H9 (cell line): ENCODE measurements around the gene PMEPA1. TPM values are rescaled to one million over a fixed set of nuclear protein-coding genes. Genes with fewer than 3 reads are reported as not detected.
A peak's percentile ranks its signal among the peaks of the same experiment; 100 is the strongest.

Experiments used
- DNase-seq: peaks from one replicate; pipeline ENCODE4 v3.0.0-alpha.2; 2017
- H2AFZ ChIP-seq: one replicate; pipeline ENCODE4 v1.6.1; 2013; ENCODE audit warnings: mild to moderate bottlenecking, low read length, control low read depth, moderate library complexity
- H2AK5ac ChIP-seq: 2 replicates; pipeline ENCODE4 v1.6.1; 2013; ENCODE audit warnings: low read length, control low read depth, mixed read lengths; ENCODE audit not compliant: insufficient read length
- H2BK120ac ChIP-seq: one replicate; pipeline ENCODE4 v1.6.1; 2013; ENCODE audit warnings: low read depth, mild to moderate bottlenecking, low read length, control low read depth, inconsistent platforms; ENCODE audit not compliant: poor library complexity, severe bottlenecking
- H2BK12ac ChIP-seq: 2 replicates; pipeline ENCODE4 v1.6.1; 2013; ENCODE audit warnings: low read length, control low read depth, mixed read lengths, low read depth; ENCODE audit not compliant: insufficient read length
- H2BK15ac ChIP-seq: 2 replicates; pipeline ENCODE4 v1.6.1; 2013; ENCODE audit warnings: low read depth, low read length, control low read depth
- H2BK20ac ChIP-seq: one replicate; pipeline ENCODE4 v1.6.1; 2013; ENCODE audit warnings: low read depth, mild to moderate bottlenecking, low read length, control low read depth, inconsistent platforms; ENCODE audit not compliant: poor library complexity, severe bottlenecking
- H2BK5ac ChIP-seq: 2 replicates; pipeline ENCODE4 v1.6.1; 2013; ENCODE audit warnings: low read length, control low read depth, mixed read lengths; ENCODE audit not compliant: insufficient read length
- H3K14ac ChIP-seq: 2 replicates; pipeline ENCODE4 v1.6.1; 2013; ENCODE audit warnings: low read length, control low read depth; ENCODE audit not compliant: insufficient read depth
- H3K18ac ChIP-seq: 2 replicates; pipeline ENCODE4 v1.6.1; 2013; ENCODE audit warnings: low read depth, mild to moderate bottlenecking, mixed read lengths, low read length, control low read depth; ENCODE audit not compliant: insufficient read length
- H3K23ac ChIP-seq: 2 replicates; pipeline ENCODE4 v1.6.1; 2013; ENCODE audit warnings: low read length, control low read depth, mixed read lengths, low read depth; ENCODE audit not compliant: insufficient read length
- H3K23me2 ChIP-seq: 2 replicates; pipeline ENCODE4 v1.6.1; 2013; ENCODE audit warnings: low read depth, mild to moderate bottlenecking, mixed read lengths, low read length, control low read depth; ENCODE audit not compliant: insufficient read length, poor library complexity, severe bottlenecking
- H3K27ac ChIP-seq: 2 replicates; pipeline ENCODE4 v1.5.1; 2013; ENCODE audit warnings: low read length, control low read depth, mixed read lengths, low read depth; ENCODE audit not compliant: insufficient read length
- H3K27me3 ChIP-seq: 2 replicates; pipeline ENCODE4 v1.6.1; 2013; ENCODE audit warnings: low read length, control low read depth, inconsistent platforms; ENCODE audit not compliant: insufficient read depth
- H3K4ac ChIP-seq: 2 replicates; pipeline ENCODE4 v1.6.1; 2013; ENCODE audit warnings: low read depth, mild to moderate bottlenecking, control low read depth, inconsistent platforms, low read length, moderate library complexity
- H3K4me1 ChIP-seq: 2 replicates; pipeline ENCODE4 v1.6.1; 2013; ENCODE audit warnings: low read length, control low read depth, inconsistent platforms; ENCODE audit not compliant: insufficient read depth
- H3K4me2 ChIP-seq: 2 replicates; pipeline ENCODE4 v1.6.1; 2013; ENCODE audit warnings: low read length, control low read depth, mixed read lengths; ENCODE audit not compliant: insufficient read length, insufficient read depth
- H3K56ac ChIP-seq: 2 replicates; pipeline ENCODE4 v1.6.1; 2013; ENCODE audit warnings: low read depth, mild to moderate bottlenecking, mixed read lengths, low read length, control low read depth; ENCODE audit not compliant: insufficient read length
- H3K79me1 ChIP-seq: 2 replicates; pipeline ENCODE4 v1.6.1; 2013; ENCODE audit warnings: low read depth, mild to moderate bottlenecking, moderate library complexity, low read length, control low read depth, inconsistent platforms; ENCODE audit not compliant: insufficient read depth, poor library complexity, severe bottlenecking
- H3K79me2 ChIP-seq: 2 replicates; pipeline ENCODE4 v1.6.1; 2013; ENCODE audit warnings: low read length, control low read depth, inconsistent platforms; ENCODE audit not compliant: insufficient read depth
- H3K9ac ChIP-seq: 2 replicates; pipeline ENCODE4 v1.6.1; 2013; ENCODE audit warnings: low read length, control low read depth, mixed read lengths; ENCODE audit not compliant: insufficient read length; ENCODE audit errors: extremely low read depth
- H3K9me3 ChIP-seq: one replicate; pipeline ENCODE4 v1.6.1; 2013; ENCODE audit warnings: low read depth, low read length, inconsistent platforms; ENCODE audit not compliant: control insufficient read depth
- H3T11ph ChIP-seq: one replicate; pipeline ENCODE4 v1.6.1; 2013; ENCODE audit warnings: mild to moderate bottlenecking, low read length, control low read depth, inconsistent platforms
- H4K20me1 ChIP-seq: one replicate; pipeline ENCODE4 v1.6.1; 2013; ENCODE audit not compliant: control insufficient read depth, insufficient read length, insufficient read depth
- H4K5ac ChIP-seq: 2 replicates; pipeline ENCODE4 v1.6.1; 2013; ENCODE audit warnings: low read depth, mild to moderate bottlenecking, mixed read lengths, low read length, control low read depth; ENCODE audit not compliant: insufficient read length
- H4K8ac ChIP-seq: replicated peaks from 2 replicates; pipeline ENCODE4 v1.6.1; 2013; ENCODE audit warnings: low read length, control low read depth, mixed read lengths, low read depth; ENCODE audit not compliant: insufficient read length
- H4K91ac ChIP-seq: 2 replicates; pipeline ENCODE4 v1.6.1; 2013; ENCODE audit warnings: low read depth, mild to moderate bottlenecking, moderate library complexity, mixed read lengths, low read length, control low read depth; ENCODE audit not compliant: insufficient read length
- H3K27ac Mint-ChIP-seq, 3 experiments: 2 replicates in 2 of 3; 3 replicates in 1 of 3; pipeline ENCODE4 v1.8.0; 2020 to 2021; ENCODE audit warnings: mixed read lengths in 3 of 3, mild to moderate bottlenecking in 1 of 3, moderate library complexity in 1 of 3
- H3K27me3 Mint-ChIP-seq: 2 replicates; pipeline ENCODE4 v1.8.0; 2021; ENCODE audit warnings: low read depth, mild to moderate bottlenecking, moderate library complexity, mixed read lengths
- H3K36me3 Mint-ChIP-seq, 3 experiments: 2 replicates in 2 of 3; 3 replicates in 1 of 3; pipeline ENCODE4 v1.8.0; 2020 to 2021; ENCODE audit warnings: low read depth in 3 of 3, mixed read lengths in 3 of 3; ENCODE audit not compliant: insufficient read depth in 1 of 3
- H3K4me1 Mint-ChIP-seq, 2 experiments: 2 replicates each; pipeline ENCODE4 v1.8.0; 2020; ENCODE audit warnings: mixed read lengths in 2 of 2
- H3K4me3 Mint-ChIP-seq, 2 experiments: 2 replicates in 1 of 2; 3 replicates in 1 of 2; pipeline ENCODE4 v1.8.0; 2020 to 2021; ENCODE audit warnings: mild to moderate bottlenecking in 2 of 2, mixed read lengths in 2 of 2, moderate library complexity in 1 of 2
- H3K9me3 Mint-ChIP-seq, 2 experiments: 2 replicates in 1 of 2; 3 replicates in 1 of 2; pipeline ENCODE4 v1.8.0; 2020; ENCODE audit warnings: mild to moderate bottlenecking in 2 of 2, mixed read lengths in 2 of 2, moderate library complexity in 1 of 2
- WGBS: extraction: QIAGEN DNeasy Blood & Tissue Kit; methylation state at CpG from one replicate; pipeline ENCODE4 v1.1.7; 2013; ENCODE audit warnings: missing lambda C conversion rate, low lambda C conversion rate, mixed read lengths; ENCODE audit not compliant: insufficient read length; ENCODE audit errors: extremely low coverage; 5-methylcytosine and 5-hydroxymethylcytosine counted together
- total RNA-seq: library from RNA; stranded (reverse); gene quantifications from 2 replicates; pipeline ENCODE4 v1.2.1, GENCODE V29; 2021
- TF ChIP-seq, protein P1 (sequence below): fragments of 200-600 bp; sonication (generic); conservative IDR thresholded peaks from 3 replicates; pipeline ENCODE4 v1.8.0; 2021; ENCODE audit warnings: antibody characterized with exemption, mild to moderate bottlenecking

Gene PMEPA1
- total RNA-seq, 1 experiment from 2014 or later = 34.6 TPM

DNA sequence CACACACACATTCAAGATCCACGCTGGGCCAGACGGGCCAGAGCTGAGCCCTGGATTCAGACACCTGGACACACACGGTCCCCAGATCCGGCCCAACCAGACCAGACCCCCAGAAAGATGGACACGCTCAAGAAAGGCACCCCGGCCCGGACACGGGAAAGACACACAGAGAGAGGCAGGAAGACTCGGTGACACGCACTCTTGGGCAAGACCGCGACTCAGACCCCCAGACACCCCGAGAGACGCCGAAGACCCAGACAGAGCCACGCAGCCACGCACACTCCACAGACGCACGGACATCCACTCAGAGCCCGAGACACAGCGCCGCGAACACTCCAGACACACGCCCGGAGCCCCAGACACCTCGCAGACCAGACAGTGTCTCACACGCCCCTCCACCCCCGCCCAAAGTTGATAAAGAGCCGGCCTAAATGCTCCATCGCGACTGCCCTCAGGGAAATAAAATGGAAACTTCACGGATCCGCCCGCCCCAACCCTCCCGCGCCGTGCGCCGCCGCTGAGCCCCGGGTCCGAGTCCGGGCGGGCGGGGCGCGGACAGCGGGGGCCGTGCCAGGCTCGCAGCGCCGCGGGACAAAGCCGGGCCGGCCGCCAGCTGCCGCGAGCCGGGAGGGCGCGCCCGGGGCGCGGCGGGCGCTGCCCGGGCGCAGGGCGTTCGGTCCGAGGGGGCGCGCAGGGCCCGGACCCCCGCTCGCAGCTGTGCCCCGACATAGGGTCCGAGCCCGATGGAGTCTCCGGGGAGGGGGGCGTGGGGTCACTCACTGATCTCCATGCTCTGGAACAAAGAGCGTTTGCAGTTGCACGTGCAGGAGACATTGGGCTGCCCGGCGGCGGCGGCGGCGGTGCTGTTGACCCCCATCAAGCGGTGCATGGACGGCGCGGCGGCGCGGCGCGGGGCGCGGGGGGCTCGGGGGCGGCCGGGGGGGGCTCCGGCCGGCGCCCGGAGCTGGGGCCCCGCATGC lies 831 bp downstream of the PMEPA1 start:
- Histone ChIP-seq H2BK15ac (no peak overlapping the region), H4K8ac (no peak overlapping the region), H3K9ac (peak overlapping the region; percentile 53), H2AK5ac (no peak overlapping the region), H3K4ac (no peak overlapping the region), H3K4me2 (peak overlapping the region; percentile 82), H3K27me3 (no peaks in the 10 kb centered on the region), H3K23me2 (peaks cover 10% of the 10 kb centered on the region), H3K27ac (no peak overlapping the region), H4K20me1 (no peaks in the 10 kb centered on the region), H3K9me3 (no peaks in the 10 kb centered on the region), H3K14ac (peak overlapping the region; percentile 81), H2BK5ac (no peak overlapping the region), H3T11ph (no peak overlapping the region), H2AFZ (no peak overlapping the region), H3K18ac (peak overlapping the region; percentile 82), H3K4me1 (peaks cover 3% of the 10 kb centered on the region; the same call in 1 of the 2 replicates), H2BK20ac (no peak overlapping the region), H3K56ac (no peak overlapping the region), H3K79me1 (no peaks in the 10 kb centered on the region), H4K5ac (no peak overlapping the region), H2BK12ac (no peak overlapping the region), H2BK120ac (no peak overlapping the region), H3K79me2 (peaks cover 45% of the 10 kb centered on the region), H3K23ac (no peak overlapping the region), H4K91ac (no peak overlapping the region)
- Mint-ChIP-seq H3K4me3 (peak overlapping the region; percentile 94 to 97), H3K27ac (peak overlapping the region; percentile 18 to 97 (median 94); a peak in 6 of 7 replicates), H3K9me3 (peaks cover 0 to 4% of the 10 kb centered on the region in 2 experiments; a peak in 2 of 5 replicates), H3K27me3 (peaks cover 13% of the 10 kb centered on the region), H3K4me1 (peaks cover 46 to 66% of the 10 kb centered on the region in 2 experiments), H3K36me3 (peaks cover 0 to 15% (median 5%) of the 10 kb centered on the region in 3 experiments; a peak in 4 of 7 replicates)
- TF ChIP-seq, protein P1, sequence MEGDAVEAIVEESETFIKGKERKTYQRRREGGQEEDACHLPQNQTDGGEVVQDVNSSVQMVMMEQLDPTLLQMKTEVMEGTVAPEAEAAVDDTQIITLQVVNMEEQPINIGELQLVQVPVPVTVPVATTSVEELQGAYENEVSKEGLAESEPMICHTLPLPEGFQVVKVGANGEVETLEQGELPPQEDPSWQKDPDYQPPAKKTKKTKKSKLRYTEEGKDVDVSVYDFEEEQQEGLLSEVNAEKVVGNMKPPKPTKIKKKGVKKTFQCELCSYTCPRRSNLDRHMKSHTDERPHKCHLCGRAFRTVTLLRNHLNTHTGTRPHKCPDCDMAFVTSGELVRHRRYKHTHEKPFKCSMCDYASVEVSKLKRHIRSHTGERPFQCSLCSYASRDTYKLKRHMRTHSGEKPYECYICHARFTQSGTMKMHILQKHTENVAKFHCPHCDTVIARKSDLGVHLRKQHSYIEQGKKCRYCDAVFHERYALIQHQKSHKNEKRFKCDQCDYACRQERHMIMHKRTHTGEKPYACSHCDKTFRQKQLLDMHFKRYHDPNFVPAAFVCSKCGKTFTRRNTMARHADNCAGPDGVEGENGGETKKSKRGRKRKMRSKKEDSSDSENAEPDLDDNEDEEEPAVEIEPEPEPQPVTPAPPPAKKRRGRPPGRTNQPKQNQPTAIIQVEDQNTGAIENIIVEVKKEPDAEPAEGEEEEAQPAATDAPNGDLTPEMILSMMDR = no peak
- no peak for DNase-seq
- WGBS = no CpG with 5 or more reads among the region's 108 CpGs
